Fibroblast of mammary gland (primary cell): ENCODE measurements around the gene ANKRD10.

Experiments used
- DNase-seq: peaks from one replicate; pipeline ENCODE4 v3.0.0-alpha.2; 2010; ENCODE audit warnings: low read depth
- H3K4me3 ChIP-seq: 2 replicates; pipeline ENCODE4 v1.5.1; 2011; ENCODE audit warnings: low read depth, mild to moderate bottlenecking, low read length, moderate library complexity; ENCODE audit not compliant: control insufficient read depth
- TF ChIP-seq, protein P1 (sequence below): conservative IDR thresholded peaks from 2 replicates; pipeline ENCODE4 v1.5.1; 2011; ENCODE audit warnings: low read depth, low read length, inconsistent platforms; ENCODE audit not compliant: control insufficient read depth, insufficient read depth

The ANKRD10 gene

DNA sequence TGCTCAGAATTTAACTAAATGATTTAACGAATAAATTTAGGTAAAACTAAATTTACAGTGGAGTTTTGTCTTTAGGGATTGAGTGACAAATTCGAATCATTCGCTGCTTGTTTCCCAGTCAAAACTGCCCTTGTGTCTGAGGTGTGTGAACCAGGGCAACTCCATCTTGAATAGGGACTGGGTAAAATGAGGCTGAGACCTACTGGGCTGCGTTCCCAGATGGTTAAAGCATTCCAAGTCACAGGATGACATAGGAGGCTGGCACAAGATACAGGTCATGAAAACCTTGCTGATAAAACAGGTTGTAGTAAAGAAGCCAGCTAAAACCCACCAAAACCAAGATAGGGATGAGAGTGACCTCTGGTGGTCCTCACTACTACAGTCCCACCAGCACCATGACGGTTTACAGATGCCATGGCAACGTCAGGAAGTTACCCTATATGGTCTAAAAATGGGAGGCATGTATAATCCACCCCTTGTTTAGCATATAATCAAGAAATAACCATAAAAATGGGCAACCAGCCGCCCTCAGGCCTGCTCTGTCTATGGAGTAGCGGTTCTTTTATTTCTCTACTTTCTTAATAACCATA, 10.2 kb upstream of the ANKRD10 start:
- DNase-seq = peak; percentile 15
- H3K4me3 ChIP-seq = no peak overlapping the region
- TF ChIP-seq, protein P1, sequence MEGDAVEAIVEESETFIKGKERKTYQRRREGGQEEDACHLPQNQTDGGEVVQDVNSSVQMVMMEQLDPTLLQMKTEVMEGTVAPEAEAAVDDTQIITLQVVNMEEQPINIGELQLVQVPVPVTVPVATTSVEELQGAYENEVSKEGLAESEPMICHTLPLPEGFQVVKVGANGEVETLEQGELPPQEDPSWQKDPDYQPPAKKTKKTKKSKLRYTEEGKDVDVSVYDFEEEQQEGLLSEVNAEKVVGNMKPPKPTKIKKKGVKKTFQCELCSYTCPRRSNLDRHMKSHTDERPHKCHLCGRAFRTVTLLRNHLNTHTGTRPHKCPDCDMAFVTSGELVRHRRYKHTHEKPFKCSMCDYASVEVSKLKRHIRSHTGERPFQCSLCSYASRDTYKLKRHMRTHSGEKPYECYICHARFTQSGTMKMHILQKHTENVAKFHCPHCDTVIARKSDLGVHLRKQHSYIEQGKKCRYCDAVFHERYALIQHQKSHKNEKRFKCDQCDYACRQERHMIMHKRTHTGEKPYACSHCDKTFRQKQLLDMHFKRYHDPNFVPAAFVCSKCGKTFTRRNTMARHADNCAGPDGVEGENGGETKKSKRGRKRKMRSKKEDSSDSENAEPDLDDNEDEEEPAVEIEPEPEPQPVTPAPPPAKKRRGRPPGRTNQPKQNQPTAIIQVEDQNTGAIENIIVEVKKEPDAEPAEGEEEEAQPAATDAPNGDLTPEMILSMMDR = no peak

DNA sequence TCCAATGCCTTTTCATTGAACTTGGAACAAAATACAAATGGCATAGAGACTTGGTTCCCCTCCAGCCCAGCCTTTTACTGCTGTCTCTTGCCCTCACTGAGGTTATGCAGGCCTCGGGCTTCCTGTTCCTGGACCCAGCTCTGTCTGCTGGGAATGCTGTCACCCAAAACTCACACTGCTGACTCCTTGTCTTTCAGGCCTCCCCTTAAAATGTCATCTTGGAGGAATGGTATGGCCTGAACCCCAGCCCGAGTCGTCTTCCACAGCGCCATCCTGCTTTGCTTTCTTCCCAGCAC, 9.7 kb upstream of the ANKRD10 start:
- H3K4me3 ChIP-seq = no peak overlapping the region
- TF ChIP-seq, protein P1 = no peak
- no peak for DNase-seq

DNA sequence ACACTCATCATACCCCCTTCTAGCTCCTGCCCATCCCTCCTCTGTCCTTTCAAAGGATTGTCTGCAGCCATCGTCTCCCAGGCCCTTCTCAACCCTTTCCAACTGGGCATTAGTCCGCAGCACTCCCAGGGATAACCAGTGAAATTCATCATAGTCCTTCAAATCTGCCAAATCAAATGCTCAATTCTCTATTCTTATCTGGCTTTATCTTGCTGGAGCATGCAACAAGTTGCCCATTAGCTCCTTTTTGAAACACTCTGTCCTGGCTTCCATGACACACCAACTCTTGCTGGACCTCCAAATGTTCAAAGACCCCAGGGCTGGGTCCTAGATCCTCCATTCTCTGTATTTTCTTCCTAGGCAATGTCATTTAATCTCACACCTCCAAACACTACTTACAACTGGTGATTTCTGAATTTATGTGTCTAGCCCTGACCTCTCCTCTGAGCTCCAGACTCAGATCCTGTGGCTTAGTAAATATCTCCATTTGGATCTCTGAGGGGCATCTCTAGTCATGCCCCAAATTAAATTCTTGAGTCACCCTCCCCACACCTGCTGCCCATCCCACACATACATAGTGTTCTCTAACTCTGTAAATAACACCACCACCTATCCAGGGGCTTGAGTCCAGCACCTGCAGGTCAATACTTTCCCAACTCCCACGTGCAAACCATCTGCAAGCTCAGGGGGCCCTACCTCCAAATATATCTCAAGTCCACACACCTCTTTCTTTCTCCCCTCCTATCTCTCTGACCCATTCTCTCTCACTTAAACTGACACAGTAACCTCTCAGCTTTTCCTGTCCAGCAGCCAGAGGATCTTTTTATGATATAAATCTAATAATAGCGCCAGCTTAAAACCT, 9.1 kb upstream of the ANKRD10 start:
- H3K4me3 ChIP-seq = no peak overlapping the region
- TF ChIP-seq, protein P1 = no peak
- no peak for DNase-seq

DNA sequence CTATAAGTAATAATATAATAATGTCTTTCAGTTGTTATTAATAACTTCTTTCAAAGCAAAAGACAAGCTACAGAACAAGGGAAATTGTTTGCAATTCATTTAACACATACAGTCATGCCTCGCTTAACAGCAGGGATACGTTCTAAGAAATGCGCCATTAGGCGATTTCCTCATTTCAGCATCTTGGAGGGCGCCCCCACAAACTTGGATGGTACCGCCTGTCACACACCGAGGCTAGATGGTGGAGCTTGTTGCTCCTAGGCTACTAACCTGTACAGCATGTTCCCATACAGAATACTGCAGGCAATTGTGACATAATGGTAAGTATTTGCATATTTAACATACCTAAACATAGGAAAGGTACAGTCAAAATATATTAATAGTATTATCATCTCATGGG, 8.2 kb upstream of the ANKRD10 start:
- no peak for DNase-seq
- TF ChIP-seq, protein P1 = no peak
- no peak overlapping the region for H3K4me3 ChIP-seq

DNA sequence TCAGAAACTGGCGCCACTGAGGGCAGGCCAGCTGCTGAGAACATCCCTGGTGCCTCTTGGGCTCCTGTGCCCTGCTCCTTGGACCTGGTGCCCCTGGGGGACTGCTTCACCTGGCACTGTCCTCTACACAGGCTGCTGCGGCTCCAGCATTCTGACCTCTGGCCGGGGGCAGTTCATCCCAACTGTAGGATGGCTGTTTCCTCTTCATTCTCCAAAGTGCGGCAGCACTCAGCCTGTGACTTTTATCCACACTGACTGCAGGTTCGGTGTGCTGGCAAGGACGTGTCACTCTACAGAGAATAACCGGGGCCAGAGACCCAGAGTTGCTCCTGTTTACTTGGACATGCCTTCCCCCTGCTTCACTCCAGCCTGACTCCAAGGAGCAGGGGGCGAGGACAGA, 7.6 kb upstream of the ANKRD10 start:
- no peak for DNase-seq
- TF ChIP-seq, protein P1 = no peak
- no peak overlapping the region for H3K4me3 ChIP-seq

DNA sequence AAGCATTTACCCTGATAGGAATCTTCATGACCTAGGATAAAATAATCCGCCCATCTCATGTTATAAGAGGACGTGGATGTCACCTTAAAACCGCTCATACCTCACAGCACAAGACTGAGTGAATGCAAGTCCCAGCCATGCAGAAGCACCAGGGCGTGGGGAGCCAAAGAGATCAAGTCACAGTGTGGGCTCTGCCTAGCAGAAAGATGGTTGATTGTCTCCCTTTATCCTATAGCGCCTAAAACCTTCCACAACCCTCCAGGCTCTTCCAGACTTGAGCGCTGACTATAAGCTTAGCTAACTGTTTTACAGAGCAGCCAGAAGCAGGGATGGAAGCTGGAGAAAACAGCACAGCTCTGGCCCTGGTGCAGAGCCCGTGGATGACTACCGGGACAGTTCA, 6.8 kb upstream of the ANKRD10 start:
- DNase-seq = no peak
- H3K4me3 ChIP-seq = no peak overlapping the region
- TF ChIP-seq, protein P1 = no peak
